ENCODE results near the gene SH2D3C. TPM values are rescaled to one million over a fixed set of nuclear protein-coding genes. Genes with fewer than 3 reads are reported as not detected.

The SH2D3C gene
- total RNA-seq, 1 donor from 2014 or later, result 0.16 TPM

- DNase-seq (ENCODE audit: low read depth), result no peak
Observed at GRCh38 chr9:127742435-127743088, 35.9 kb downstream of the SH2D3C start.

- no peak for DNase-seq (ENCODE audit: low read depth)
Observed at GRCh38 chr9:127741831-127742434, 36.5 kb downstream of the SH2D3C start.

- no peak for DNase-seq (ENCODE audit: low read depth)
Observed at GRCh38 chr9:127739614-127740330, 38.7 kb downstream of the SH2D3C start.

GRCh38 chr9:127738666-127739065 lies 39.8 kb downstream of the SH2D3C start:
- DNase-seq (ENCODE audit: low read depth), result no peak

- DNase-seq (ENCODE audit: low read depth), result no peak
Observed at GRCh38 chr9:127735530-127736185, 42.8 kb downstream of the SH2D3C start.

GRCh38 chr9:127734747-127735529 lies 43.5 kb downstream of the SH2D3C start, which contains the start of gene TOR2A:
TSS of gene TOR2A (minus strand) at chr9:127735294. CDS start at chr9:127735270, 24 bp downstream.
- peak; percentile 97 for DNase-seq (ENCODE audit: low read depth)

- DNase-seq (ENCODE audit: low read depth), result no peak
Observed at GRCh38 chr9:127734247-127734746, 44.2 kb downstream of the SH2D3C start.

- DNase-seq (ENCODE audit: low read depth), result no peak
Observed at GRCh38 chr9:127733614-127734013, 44.9 kb downstream of the SH2D3C start.

GRCh38 chr9:127732444-127732843 lies 46.0 kb downstream of the SH2D3C start:
- no peak for DNase-seq (ENCODE audit: low read depth)

GRCh38 chr9:127731938-127732337 lies 46.5 kb downstream of the SH2D3C start:
- no peak for DNase-seq (ENCODE audit: low read depth)

- no peak for DNase-seq (ENCODE audit: low read depth)
Observed at GRCh38 chr9:127730799-127731410, 47.6 kb downstream of the SH2D3C start.

- DNase-seq (ENCODE audit: low read depth), result no peak
Observed at GRCh38 chr9:127730262-127730661, 48.2 kb downstream of the SH2D3C start.

GRCh38 chr9:127729522-127730256 lies 48.8 kb downstream of the SH2D3C start:
- DNase-seq (ENCODE audit: low read depth), result no peak

GRCh38 chr9:127728808-127729207 lies 49.7 kb downstream of the SH2D3C start:
- no peak for DNase-seq (ENCODE audit: low read depth)

GRCh38 chr9:127726871-127727270 lies 51.6 kb downstream of the SH2D3C start:
- DNase-seq (ENCODE audit: low read depth), result no peak

GRCh38 chr9:127724012-127724411 lies 54.5 kb downstream of the SH2D3C start:
- no peak for DNase-seq (ENCODE audit: low read depth)

GRCh38 chr9:127723444-127723843 lies 55.0 kb downstream of the SH2D3C start:
- DNase-seq (ENCODE audit: low read depth), result peak; percentile 78

- no peak for DNase-seq (ENCODE audit: low read depth)
Observed at GRCh38 chr9:127723013-127723412, 55.5 kb downstream of the SH2D3C start.

GRCh38 chr9:127722055-127722745 lies 56.3 kb downstream of the SH2D3C start:
- DNase-seq (ENCODE audit: low read depth), result no peak

Measured in myocyte (in vitro differentiated cells).